Measurements from ENCODE around the gene CD3G.

DNA sequence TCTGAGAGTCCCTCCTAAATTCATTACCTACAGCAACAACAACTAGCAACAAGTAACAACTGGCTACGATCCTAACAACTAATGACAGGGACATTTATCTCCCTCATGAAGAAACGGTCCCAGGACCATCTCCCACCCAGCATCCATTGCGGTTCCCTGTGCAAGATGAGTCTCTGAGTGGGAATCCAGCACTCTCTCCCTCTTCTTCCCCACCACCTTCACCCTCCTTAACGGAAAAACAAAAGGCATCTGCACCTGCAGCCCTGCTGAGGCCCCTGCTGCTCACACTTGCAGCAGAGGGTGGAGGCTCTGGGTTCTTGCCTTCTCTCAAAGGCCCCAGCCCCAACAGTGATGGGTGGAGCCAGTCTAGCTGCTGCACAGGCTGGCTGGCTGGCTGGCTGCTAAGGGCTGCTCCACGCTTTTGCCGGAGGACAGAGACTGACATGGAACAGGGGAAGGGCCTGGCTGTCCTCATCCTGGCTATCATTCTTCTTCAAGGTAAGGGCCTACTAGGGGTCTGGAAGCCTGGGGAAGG lies at the start of gene CD3G:
- TF ChIP-seq, protein P1, sequence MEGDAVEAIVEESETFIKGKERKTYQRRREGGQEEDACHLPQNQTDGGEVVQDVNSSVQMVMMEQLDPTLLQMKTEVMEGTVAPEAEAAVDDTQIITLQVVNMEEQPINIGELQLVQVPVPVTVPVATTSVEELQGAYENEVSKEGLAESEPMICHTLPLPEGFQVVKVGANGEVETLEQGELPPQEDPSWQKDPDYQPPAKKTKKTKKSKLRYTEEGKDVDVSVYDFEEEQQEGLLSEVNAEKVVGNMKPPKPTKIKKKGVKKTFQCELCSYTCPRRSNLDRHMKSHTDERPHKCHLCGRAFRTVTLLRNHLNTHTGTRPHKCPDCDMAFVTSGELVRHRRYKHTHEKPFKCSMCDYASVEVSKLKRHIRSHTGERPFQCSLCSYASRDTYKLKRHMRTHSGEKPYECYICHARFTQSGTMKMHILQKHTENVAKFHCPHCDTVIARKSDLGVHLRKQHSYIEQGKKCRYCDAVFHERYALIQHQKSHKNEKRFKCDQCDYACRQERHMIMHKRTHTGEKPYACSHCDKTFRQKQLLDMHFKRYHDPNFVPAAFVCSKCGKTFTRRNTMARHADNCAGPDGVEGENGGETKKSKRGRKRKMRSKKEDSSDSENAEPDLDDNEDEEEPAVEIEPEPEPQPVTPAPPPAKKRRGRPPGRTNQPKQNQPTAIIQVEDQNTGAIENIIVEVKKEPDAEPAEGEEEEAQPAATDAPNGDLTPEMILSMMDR (IDR thresholded peaks at IDR 0.05; ENCODE audit: low read length) = no peak
- TF ChIP-seq EZH2 (optimal IDR thresholded peaks at IDR 0.05; ENCODE audit: low read depth, low read length) = no peak
